ENCODE measurements around the gene HARBI1. TPM values are rescaled to one million over a fixed set of nuclear protein-coding genes. Genes with fewer than 3 reads are reported as not detected.

The HARBI1 gene, protein sequence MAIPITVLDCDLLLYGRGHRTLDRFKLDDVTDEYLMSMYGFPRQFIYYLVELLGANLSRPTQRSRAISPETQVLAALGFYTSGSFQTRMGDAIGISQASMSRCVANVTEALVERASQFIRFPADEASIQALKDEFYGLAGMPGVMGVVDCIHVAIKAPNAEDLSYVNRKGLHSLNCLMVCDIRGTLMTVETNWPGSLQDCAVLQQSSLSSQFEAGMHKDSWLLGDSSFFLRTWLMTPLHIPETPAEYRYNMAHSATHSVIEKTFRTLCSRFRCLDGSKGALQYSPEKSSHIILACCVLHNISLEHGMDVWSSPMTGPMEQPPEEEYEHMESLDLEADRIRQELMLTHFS
- total RNA-seq (10 to 100 TPM; 17.2 to 17.4 TPM), total RNA-seq (6.5 to 10.8 reads per million in 2 donors)

DNA sequence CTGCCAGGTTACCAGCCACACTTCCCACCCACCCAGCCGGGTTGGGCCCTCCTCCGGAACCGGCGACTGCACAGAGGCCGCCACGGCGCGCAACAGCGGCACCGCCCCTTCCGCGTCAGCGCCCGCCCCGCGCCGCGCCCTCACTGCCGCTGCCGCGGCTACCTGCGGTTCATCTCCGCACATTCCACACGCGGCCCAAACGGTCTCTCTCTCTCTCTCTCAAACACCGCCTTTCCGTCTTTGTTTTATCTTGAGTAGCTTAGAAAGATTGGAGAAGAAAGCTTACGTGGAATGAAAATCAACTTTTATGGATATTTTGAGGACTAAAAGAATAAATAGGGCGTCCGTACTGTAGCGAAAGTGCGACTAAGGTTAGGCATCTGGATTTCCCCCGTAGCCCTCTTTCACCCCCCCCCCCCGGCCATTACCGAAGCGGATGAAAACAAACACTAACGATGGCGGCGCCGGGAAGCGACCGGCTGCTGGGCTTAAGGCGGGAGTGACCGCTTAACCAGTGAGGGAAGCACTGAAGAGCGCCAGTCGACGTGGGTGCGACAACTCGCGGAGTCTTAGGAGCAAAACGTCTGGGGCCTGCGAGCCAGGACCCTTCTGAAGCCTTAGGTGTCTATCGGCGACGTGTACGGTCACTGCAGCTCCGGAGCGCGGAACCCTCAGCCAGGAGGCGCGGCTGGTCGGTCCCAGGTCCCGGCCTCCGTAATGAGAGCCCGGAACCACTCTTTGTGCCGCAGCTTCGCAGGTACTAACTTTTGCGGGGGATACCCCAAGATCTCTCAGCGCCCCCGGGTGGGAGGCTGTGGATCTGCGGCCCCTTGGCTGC is at the start of gene HARBI1, which contains the start of gene ATG13:
Gene HARBI1 (minus strand): TSS at position 94 of the 838 bp plus-strand sequence. CDS start 990 bp downstream, outside the sequence.
Gene ATG13 (plus strand): TSS at position 420 of the 838 bp plus-strand sequence. CDS start 26,739 bp downstream, outside the sequence.
- H3K36me3 Mint-ChIP-seq (ENCODE audit: low read depth): no peaks in the 10 kb centered on the region

DNA sequence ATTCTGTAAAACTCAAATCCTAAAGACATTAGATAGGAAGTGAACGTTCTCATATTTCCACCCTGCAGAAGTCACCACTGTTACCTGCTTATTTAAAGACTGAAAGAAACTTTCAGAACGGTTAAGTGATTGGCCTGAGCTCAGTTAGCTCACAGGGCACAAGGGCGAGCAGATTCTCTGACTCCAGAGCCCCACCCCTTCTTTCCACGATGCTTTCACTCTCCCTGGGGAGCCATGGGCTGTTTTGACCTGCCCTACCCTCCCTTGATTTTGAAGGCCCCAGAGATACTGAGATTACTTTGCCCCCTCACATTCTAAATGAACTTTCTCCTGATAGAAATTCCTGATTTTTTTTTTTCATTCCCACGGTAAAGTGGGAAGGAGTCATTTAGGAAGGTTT is 49.5 kb upstream of the HARBI1 start:
- no peak overlapping the region for H3K4me3 Mint-ChIP-seq
- H3K36me3 Mint-ChIP-seq (ENCODE audit: low read depth): peaks cover 7% of the 10 kb centered on the region
- no peaks in the 10 kb centered on the region for H3K9me3 ChIP-seq (ENCODE audit: control insufficient read depth, low read length, poor library complexity, severe bottlenecking)
- ATAC-seq (no peak), DNase-seq (no peak)
- peak overlapping the region; percentile 60 for H3K27ac Mint-ChIP-seq
- H3K27me3 Mint-ChIP-seq: no peaks in the 10 kb centered on the region
- peaks cover 20% of the 10 kb centered on the region for H3K4me1 Mint-ChIP-seq

More for the DNA sequence above, at the start of gene HARBI1, which contains the start of gene ATG13:
- no peaks in the 10 kb centered on the region for H3K9me3 ChIP-seq (ENCODE audit: control insufficient read depth, low read length, poor library complexity, severe bottlenecking)
- ATAC-seq: peak; percentile 92
- H3K4me3 Mint-ChIP-seq: peak within 1 kb of the TSS; percentile 96
- H3K27me3 Mint-ChIP-seq: no peaks in the 10 kb centered on the region
- peak; percentile 86 to 90 (median 89) for DNase-seq
- peaks cover 32% of the 10 kb centered on the region for H3K4me1 Mint-ChIP-seq
- H3K27ac Mint-ChIP-seq: peak within 1 kb of the TSS; percentile 97

DNA sequence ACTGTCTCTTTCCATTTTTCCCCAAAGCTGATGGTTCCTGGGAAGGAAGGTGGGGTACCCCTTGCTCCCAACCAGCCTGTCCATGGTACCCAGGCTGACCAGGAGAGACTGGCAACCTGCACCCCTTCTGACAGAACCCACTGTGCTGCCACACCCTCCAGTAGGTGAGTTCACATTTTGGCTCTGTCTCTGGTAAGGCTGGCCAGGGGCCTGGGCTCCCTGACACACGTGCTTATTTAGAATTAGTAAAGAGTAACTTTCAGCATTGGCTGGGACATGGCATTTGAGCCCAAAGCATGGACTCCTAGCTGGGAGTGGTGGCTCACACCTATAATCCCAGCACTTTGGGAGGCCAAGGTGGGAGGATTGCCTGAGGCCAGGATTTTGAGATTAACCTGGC is 48.3 kb upstream of the HARBI1 start:
- DNase-seq (no peak), ATAC-seq (no peak)
- H3K4me3 Mint-ChIP-seq: no peak overlapping the region
- H3K27ac Mint-ChIP-seq: no peak overlapping the region
- H3K27me3 Mint-ChIP-seq: no peaks in the 10 kb centered on the region
- H3K36me3 Mint-ChIP-seq (ENCODE audit: low read depth): peaks cover 7% of the 10 kb centered on the region
- peaks cover 13% of the 10 kb centered on the region for H3K4me1 Mint-ChIP-seq
- no peaks in the 10 kb centered on the region for H3K9me3 ChIP-seq (ENCODE audit: control insufficient read depth, low read length, poor library complexity, severe bottlenecking)

DNA sequence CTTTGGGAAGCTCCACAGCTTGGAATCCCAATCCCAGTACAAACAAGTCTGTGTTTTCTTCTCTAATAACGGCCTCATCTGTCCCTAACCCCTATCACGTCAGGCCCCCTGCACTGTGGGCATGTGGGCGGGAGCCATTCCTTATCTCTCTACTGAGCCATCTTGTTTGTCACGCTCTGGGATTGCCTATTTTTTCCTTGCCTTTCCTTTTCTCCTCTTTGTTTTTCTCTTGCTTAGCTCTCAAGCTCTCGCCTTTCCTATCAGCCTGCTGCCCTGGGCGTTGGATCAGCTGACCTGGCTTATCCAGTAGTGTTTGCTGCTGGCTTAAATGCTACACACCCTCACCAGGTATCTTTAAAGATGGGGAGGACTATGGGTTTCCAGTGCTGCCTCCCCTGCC is 47.6 kb upstream of the HARBI1 start:
- ATAC-seq (no peak), DNase-seq (no peak)
- Mint-ChIP-seq H3K4me3 (no peak overlapping the region), H3K36me3 (ENCODE audit: low read depth) (peaks cover 8% of the 10 kb centered on the region), H3K27me3 (no peaks in the 10 kb centered on the region), H3K4me1 (peaks cover 7% of the 10 kb centered on the region), H3K27ac (peak overlapping the region; percentile 66)
- no peaks in the 10 kb centered on the region for H3K9me3 ChIP-seq (ENCODE audit: control insufficient read depth, low read length, poor library complexity, severe bottlenecking)

DNA sequence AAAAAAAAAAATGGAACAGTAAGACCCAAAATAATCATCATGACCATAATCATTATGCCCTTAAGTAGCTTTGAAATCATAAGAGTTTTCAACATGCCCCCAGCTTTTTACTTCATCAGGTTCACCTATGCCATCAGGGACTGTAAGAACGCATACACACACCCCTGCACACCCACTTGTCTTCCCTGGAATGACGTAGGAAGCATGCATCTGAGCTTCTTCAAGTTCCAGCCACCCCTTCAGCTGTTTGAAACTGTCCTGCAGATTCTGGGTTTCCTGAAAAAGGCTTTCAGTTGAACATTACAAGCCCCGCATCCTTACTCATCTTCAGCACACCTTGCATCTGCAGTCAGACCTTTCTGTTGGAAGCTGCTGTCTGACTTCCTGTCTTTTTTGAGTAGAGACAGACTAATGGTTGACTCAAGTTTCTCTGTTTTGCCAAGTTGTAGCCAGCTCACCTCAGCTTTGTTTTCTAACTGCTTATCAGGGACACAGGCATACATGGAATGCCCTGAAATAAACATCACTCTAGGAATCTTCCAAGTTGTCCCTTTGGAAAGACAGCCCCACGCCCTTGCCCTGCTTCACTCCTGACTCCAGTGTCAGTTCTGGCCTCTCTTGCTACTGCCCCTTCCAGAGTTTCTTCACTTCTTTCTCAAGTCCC is 46.4 kb upstream of the HARBI1 start:
- H3K4me1 Mint-ChIP-seq: no peaks in the 10 kb centered on the region
- no peak overlapping the region for H3K4me3 Mint-ChIP-seq
- no peaks in the 10 kb centered on the region for H3K27me3 Mint-ChIP-seq
- H3K9me3 ChIP-seq (ENCODE audit: control insufficient read depth, low read length, poor library complexity, severe bottlenecking): no peaks in the 10 kb centered on the region
- peak overlapping the region; percentile 56 for H3K27ac Mint-ChIP-seq
- DNase-seq (no peak), ATAC-seq (no peak)
- peaks cover 7% of the 10 kb centered on the region for H3K36me3 Mint-ChIP-seq (ENCODE audit: low read depth)

DNA sequence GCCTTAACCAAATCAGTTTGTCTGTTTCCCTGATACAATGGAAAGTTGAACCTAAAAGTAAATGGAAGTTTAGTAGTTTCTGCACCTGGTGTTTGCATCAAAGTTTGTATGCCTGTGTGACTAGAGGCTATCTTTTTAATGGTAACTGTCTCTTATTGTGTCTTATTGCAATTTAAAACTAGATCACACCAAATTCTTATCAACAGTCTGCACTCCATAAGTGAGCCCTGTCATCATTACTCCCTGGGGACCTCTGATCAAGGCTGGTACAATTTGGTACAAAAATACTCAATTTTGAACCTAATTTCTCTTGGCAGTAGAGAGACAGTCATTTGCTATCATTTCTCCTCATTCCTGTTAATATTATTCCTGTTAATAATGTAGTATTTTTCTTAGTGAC is 45.3 kb upstream of the HARBI1 start:
- no peak for DNase-seq
- Mint-ChIP-seq H3K27ac (no peak overlapping the region), H3K27me3 (no peaks in the 10 kb centered on the region)

DNA sequence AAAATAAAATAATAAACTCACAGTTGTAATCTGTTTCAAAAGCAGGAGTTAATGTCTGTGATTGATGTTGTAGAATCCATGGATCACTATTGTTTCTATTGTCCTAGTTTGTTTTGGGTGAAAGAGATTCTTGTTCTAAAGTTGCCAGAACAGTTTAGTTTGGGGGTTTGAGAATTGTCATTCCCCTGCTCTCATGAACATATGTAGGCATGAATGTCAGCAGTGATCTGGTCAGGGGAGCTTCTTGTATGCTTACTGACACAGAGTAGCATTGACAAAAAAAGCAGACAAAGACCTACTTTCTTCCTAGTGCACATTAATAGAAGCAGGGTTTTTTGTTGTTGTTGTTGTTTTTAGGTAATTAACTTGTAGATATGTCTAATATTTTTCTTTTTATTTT is 44.8 kb upstream of the HARBI1 start:
- Mint-ChIP-seq H3K4me1 (no peaks in the 10 kb centered on the region), H3K27me3 (no peaks in the 10 kb centered on the region), H3K27ac (peak overlapping the region; percentile 34), H3K36me3 (ENCODE audit: low read depth) (peaks cover 7% of the 10 kb centered on the region), H3K4me3 (no peak overlapping the region)
- ATAC-seq (no peak), DNase-seq (no peak)
- H3K9me3 ChIP-seq (ENCODE audit: control insufficient read depth, low read length, poor library complexity, severe bottlenecking): no peaks in the 10 kb centered on the region

More for the DNA sequence above, 45.3 kb upstream of the HARBI1 start:
- H3K9me3 ChIP-seq (ENCODE audit: control insufficient read depth, low read length, poor library complexity, severe bottlenecking): no peaks in the 10 kb centered on the region
- no peaks in the 10 kb centered on the region for H3K4me1 Mint-ChIP-seq
- H3K36me3 Mint-ChIP-seq (ENCODE audit: low read depth): peaks cover 7% of the 10 kb centered on the region
- no peak for ATAC-seq
- no peak overlapping the region for H3K4me3 Mint-ChIP-seq

DNA sequence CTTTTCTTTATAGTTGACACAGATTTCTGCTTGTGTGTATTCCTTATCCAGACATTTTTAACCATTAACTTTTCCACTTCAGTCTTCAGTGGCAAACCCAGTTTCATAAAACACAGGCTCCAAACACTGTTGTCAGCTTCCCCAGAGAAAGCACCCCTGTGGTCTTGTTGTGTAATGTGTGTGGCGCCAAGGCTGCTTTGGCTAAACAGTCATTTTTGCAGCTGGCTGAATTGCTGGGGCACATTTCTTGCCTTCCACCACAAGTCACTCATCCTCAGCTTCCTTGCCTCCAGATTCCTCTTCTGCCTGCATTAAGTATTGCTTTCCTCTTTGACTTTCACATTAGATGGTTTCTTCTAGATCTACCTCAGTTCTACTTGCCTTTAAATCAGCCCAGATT is 42.9 kb upstream of the HARBI1 start:
- Mint-ChIP-seq H3K27me3 (no peaks in the 10 kb centered on the region), H3K27ac (peak overlapping the region; percentile 51), H3K36me3 (ENCODE audit: low read depth) (peaks cover 7% of the 10 kb centered on the region), H3K4me1 (no peaks in the 10 kb centered on the region), H3K4me3 (peak overlapping the region; percentile 77)
- no peak for ATAC-seq
- H3K9me3 ChIP-seq (ENCODE audit: control insufficient read depth, low read length, poor library complexity, severe bottlenecking): no peaks in the 10 kb centered on the region
- no peak for DNase-seq

DNA sequence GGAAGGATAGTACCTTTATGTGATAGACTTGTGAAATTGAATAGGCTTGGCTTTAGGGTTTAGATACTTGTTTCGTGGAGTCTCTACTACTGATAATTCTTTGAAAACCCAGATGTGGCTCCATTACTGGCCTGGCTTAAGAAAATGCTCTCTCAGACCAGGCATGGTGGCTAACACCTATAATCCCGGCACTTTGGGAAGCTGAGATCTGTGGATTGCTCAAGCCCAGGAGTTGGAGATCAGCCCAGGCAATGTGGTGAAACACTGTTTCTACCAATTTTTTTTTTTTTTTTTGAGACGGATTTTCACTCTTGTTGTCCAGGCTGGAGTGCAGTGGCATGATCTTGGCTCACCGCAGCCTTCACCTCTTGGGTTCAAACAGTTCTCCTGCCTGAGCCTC is 41.2 kb upstream of the HARBI1 start:
- no peaks in the 10 kb centered on the region for H3K4me1 Mint-ChIP-seq
- peak overlapping the region; percentile 57 for H3K27ac Mint-ChIP-seq
- no peak overlapping the region for H3K4me3 Mint-ChIP-seq
- no peaks in the 10 kb centered on the region for H3K27me3 Mint-ChIP-seq
- ATAC-seq (no peak), DNase-seq (no peak)
- peaks cover 2% of the 10 kb centered on the region for H3K36me3 Mint-ChIP-seq (ENCODE audit: low read depth)
- no peaks in the 10 kb centered on the region for H3K9me3 ChIP-seq (ENCODE audit: control insufficient read depth, low read length, poor library complexity, severe bottlenecking)

DNA sequence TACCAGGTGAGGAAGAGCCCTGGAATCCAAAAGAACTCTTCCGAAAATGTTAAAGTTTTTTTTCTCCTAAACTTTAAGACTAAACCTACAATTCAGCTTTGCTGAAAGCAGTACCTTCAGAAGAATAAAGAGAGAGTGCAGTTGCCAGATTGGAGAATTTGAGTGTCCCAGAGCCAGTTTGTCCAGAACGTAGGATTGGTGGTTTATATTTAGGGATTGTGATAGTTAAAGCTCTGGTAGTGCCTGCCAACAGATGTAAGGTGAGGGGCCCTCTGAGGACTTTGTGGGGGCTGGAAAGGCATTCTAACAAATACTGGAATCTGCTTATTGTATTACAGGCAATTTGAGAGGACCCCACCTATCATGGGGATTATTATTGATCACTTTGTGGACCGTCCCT is 40.2 kb upstream of the HARBI1 start:
- peaks cover 2% of the 10 kb centered on the region for H3K36me3 Mint-ChIP-seq (ENCODE audit: low read depth)
- H3K27ac Mint-ChIP-seq: peak overlapping the region; percentile 57

DNA sequence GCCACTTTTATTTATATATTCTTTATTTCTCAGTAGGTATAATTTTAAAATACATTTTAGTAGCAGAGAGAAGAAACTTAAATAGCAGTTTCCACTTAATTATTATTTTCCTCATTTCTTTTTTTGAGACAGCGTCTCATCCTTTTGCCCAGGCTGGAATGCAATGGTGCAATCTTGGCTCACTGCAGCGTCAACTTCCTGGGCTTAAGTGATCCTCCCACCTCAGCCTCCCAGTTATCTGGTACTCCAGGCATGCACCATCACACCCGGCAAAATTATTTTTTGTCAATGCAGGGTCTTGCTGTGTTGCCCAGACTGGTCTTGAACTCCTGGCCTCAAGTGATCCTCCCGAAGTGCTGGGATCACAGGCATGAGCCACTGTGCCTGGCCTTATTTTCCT is 38.6 kb upstream of the HARBI1 start:
- ATAC-seq (no peak), DNase-seq (no peak)
- peak overlapping the region; percentile 16 for H3K27ac Mint-ChIP-seq
- H3K4me1 Mint-ChIP-seq: peaks cover 3% of the 10 kb centered on the region
- no peaks in the 10 kb centered on the region for H3K9me3 ChIP-seq (ENCODE audit: control insufficient read depth, low read length, poor library complexity, severe bottlenecking)
- H3K36me3 Mint-ChIP-seq (ENCODE audit: low read depth): peaks cover 5% of the 10 kb centered on the region
- no peaks in the 10 kb centered on the region for H3K27me3 Mint-ChIP-seq
- no peak overlapping the region for H3K4me3 Mint-ChIP-seq

More for the DNA sequence above, 40.2 kb upstream of the HARBI1 start:
- no peaks in the 10 kb centered on the region for H3K4me1 Mint-ChIP-seq
- H3K9me3 ChIP-seq (ENCODE audit: control insufficient read depth, low read length, poor library complexity, severe bottlenecking): no peaks in the 10 kb centered on the region
- no peaks in the 10 kb centered on the region for H3K27me3 Mint-ChIP-seq
- H3K4me3 Mint-ChIP-seq: no peak overlapping the region
- DNase-seq (no peak), ATAC-seq (no peak)

DNA sequence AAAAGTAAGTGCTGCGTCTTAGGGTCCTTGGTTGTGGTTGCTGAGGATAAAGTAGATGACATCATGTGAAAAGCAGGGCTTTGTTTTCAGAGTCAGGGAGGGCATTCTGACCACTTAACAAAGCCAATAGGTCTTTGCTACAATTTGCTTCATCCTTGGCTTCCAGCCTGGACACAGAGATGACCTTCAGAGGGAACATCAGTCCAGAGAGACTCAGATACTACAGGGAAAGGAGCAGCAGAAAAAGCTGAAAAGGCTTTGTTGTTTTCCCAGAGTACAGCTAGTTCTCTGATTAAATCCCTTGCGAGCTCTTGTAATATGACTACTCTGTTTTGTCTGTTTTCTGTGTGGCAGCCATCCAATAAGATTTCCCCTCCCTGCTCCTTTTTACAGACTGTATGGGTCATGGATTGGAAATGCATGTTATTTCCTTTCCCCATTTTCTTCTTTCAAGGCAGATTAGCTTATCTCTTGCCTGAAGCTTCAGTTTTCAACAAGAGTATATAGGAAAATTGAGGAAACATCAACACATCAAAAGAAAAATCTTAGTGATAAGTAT is 32.2 kb upstream of the HARBI1 start:
- no peaks in the 10 kb centered on the region for H3K9me3 ChIP-seq (ENCODE audit: control insufficient read depth, low read length, poor library complexity, severe bottlenecking)
- Mint-ChIP-seq H3K4me1 (peaks cover 3% of the 10 kb centered on the region), H3K27me3 (no peaks in the 10 kb centered on the region), H3K27ac (no peak overlapping the region), H3K36me3 (ENCODE audit: low read depth) (peaks cover 3% of the 10 kb centered on the region), H3K4me3 (no peak overlapping the region)
- ATAC-seq: no peak
- no peak for DNase-seq

DNA sequence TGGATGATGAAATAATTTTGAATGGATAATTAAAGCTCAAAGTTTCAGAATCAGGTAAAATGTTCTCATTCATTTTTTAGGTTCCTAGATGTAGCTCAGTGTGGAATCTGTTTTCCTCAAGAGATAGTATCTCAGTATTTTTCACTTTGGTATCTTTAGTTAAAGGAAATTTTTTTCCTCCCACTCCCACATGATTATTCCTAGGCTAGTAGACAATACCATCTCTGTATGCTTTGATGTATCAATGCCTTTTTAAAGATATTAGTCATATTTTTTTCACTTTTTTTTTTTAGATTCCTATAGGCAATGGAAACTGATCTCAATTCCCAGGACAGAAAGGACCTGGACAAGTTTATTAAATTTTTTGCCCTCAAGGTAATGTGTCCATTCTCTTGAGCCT is 27.0 kb upstream of the HARBI1 start:
- Mint-ChIP-seq H3K4me3 (no peak overlapping the region), H3K27me3 (no peaks in the 10 kb centered on the region), H3K36me3 (ENCODE audit: low read depth) (peaks cover 5% of the 10 kb centered on the region), H3K4me1 (peaks cover 12% of the 10 kb centered on the region), H3K27ac (peak overlapping the region; percentile 65)
- no peak for DNase-seq
- H3K9me3 ChIP-seq (ENCODE audit: control insufficient read depth, low read length, poor library complexity, severe bottlenecking): no peaks in the 10 kb centered on the region
- no peak for ATAC-seq

Data from T-helper 17 cell (primary cell).